SU-DHL-6 (cell line): ENCODE data around the gene SH3GL2.

Experiments
- H2AFZ ChIP-seq: fragments of 200-600 bp; sonication (generic); 2 replicates; pipeline ENCODE4 v1.6.1; 2014; ENCODE audit warnings: low read depth, mild to moderate bottlenecking, moderate library complexity, mixed read lengths, antibody characterized with exemption, low read length; ENCODE audit not compliant: severe bottlenecking
- H3F3A ChIP-seq: fragments of 200-600 bp; shearing (Covaris generic); 2 replicates; pipeline ENCODE4 v1.6.0; 2016; ENCODE audit warnings: antibody characterized with exemption, mild to moderate bottlenecking; ENCODE audit not compliant: insufficient read depth
- H3K27ac ChIP-seq: fragments of 200-600 bp; sonication (generic); 2 replicates; pipeline ENCODE4 v1.5.1; 2016; ENCODE audit warnings: low read depth, mild to moderate bottlenecking, low read length, moderate library complexity, mixed read lengths
- H3K27me3 ChIP-seq: fragments of 200-600 bp; sonication (generic), shearing (Covaris generic); 2 replicates; pipeline ENCODE4 v1.6.0; 2014; ENCODE audit warnings: mild to moderate bottlenecking, low read length
- H3K36me3 ChIP-seq: fragments of 200-600 bp; sonication (generic); 2 replicates; pipeline ENCODE4 v1.6.1; 2014; ENCODE audit warnings: mild to moderate bottlenecking, low read length, mixed read lengths
- H3K4me2 ChIP-seq: fragments of 300-600, 200-600 bp; shearing (Covaris generic), sonication (generic); 2 replicates; pipeline ENCODE4 v1.6.0; 2014; ENCODE audit warnings: low read length, low read depth, mild to moderate bottlenecking; ENCODE audit not compliant: poor library complexity, severe bottlenecking
- H3K4me3 ChIP-seq: fragments of 200-600 bp; sonication (generic); 2 replicates; pipeline ENCODE4 v1.5.1; 2014; ENCODE audit warnings: antibody characterized with exemption, low read length, mild to moderate bottlenecking, mixed read lengths; ENCODE audit not compliant: insufficient read depth, poor library complexity, severe bottlenecking
- H3K79me2 ChIP-seq: fragments of 200-600 bp; sonication (generic); 2 replicates; pipeline ENCODE4 v1.6.1; 2014; ENCODE audit warnings: mild to moderate bottlenecking, low read length, moderate library complexity; ENCODE audit not compliant: insufficient read depth
- H3K9ac ChIP-seq: fragments of 200-600 bp; sonication (generic); 2 replicates; pipeline ENCODE4 v1.7.0; 2014; ENCODE audit warnings: mild to moderate bottlenecking, low read length
- H3K9me2 ChIP-seq: fragments of 200-600 bp; sonication (generic); replicated peaks from 2 replicates; pipeline ENCODE4 v1.6.1; 2014; ENCODE audit warnings: low read length; ENCODE audit not compliant: insufficient read depth
- H3K9me3 ChIP-seq: fragments of 200-600 bp; sonication (generic); 2 replicates; pipeline ENCODE4 v1.6.1; 2014; ENCODE audit warnings: low read length, mixed read lengths; ENCODE audit not compliant: insufficient read depth
- H4K20me1 ChIP-seq: fragments of 200-600 bp; sonication (generic); 2 replicates; pipeline ENCODE4 v1.6.1; 2014; ENCODE audit warnings: low read depth, mild to moderate bottlenecking, antibody characterized with exemption, low read length, moderate library complexity, mixed read lengths
- CTCF ChIP-seq: fragments of 200-600 bp; sonication (generic); IDR thresholded peaks from one replicate; pipeline ENCODE4 v1.5.1; 2017; ENCODE audit warnings: antibody characterized with exemption, mild to moderate bottlenecking, low read length, moderate library complexity; ENCODE audit not compliant: insufficient read depth, poor library complexity, severe bottlenecking
- EZH2phosphoT487 ChIP-seq: fragments of 200-600 bp; sonication (generic), shearing (Covaris generic); conservative IDR thresholded peaks from 2 replicates; pipeline ENCODE4 v1.6.1; 2018; ENCODE audit warnings: mild to moderate bottlenecking, antibody characterized with exemption, low read length, moderate library complexity, mixed read lengths

The SH3GL2 gene

GRCh38 chr9:17632994-17633393 lies 54.1 kb downstream of the SH3GL2 start:
- H3K27me3 ChIP-seq: no peaks in the 10 kb centered on the region
- H3K9me2 ChIP-seq: no peaks in the 10 kb centered on the region
- no peaks in the 10 kb centered on the region for H4K20me1 ChIP-seq
- H3K9me3 ChIP-seq: no peaks in the 10 kb centered on the region
- no peak overlapping the region for H3K4me2 ChIP-seq
- H3K4me3 ChIP-seq: no peak overlapping the region
- H3K79me2 ChIP-seq: no peaks in the 10 kb centered on the region
- H3K36me3 ChIP-seq: no peaks in the 10 kb centered on the region
- H2AFZ ChIP-seq: no peak overlapping the region
- H3F3A ChIP-seq: no peaks in the 10 kb centered on the region
- no peak for TF ChIP-seq EZH2phosphoT487
- no peak for TF ChIP-seq CTCF
- no peak overlapping the region for H3K27ac ChIP-seq
- H3K9ac ChIP-seq: no peak overlapping the region

- Histone ChIP-seq H3K4me2 (no peak overlapping the region), H3K27me3 (no peaks in the 10 kb centered on the region), H3K36me3 (no peaks in the 10 kb centered on the region), H3K79me2 (no peaks in the 10 kb centered on the region), H3K27ac (no peak overlapping the region), H4K20me1 (no peaks in the 10 kb centered on the region), H3K9ac (no peak overlapping the region), H3K4me3 (no peak overlapping the region), H3K9me2 (no peaks in the 10 kb centered on the region), H2AFZ (no peak overlapping the region), H3K9me3 (no peaks in the 10 kb centered on the region), H3F3A (no peaks in the 10 kb centered on the region)
- TF ChIP-seq CTCF: no peak
- no peak for TF ChIP-seq EZH2phosphoT487
Measured at GRCh38 chr9:17635115-17635890, 56.4 kb downstream of the SH3GL2 start.

GRCh38 chr9:17636349-17636748 lies 57.5 kb downstream of the SH3GL2 start:
- TF ChIP-seq EZH2phosphoT487: no peak
- TF ChIP-seq CTCF: no peak
- H3K27me3 ChIP-seq: no peaks in the 10 kb centered on the region
- no peaks in the 10 kb centered on the region for H3K36me3 ChIP-seq
- no peaks in the 10 kb centered on the region for H3F3A ChIP-seq
- H4K20me1 ChIP-seq: no peaks in the 10 kb centered on the region
- H3K27ac ChIP-seq: no peak overlapping the region
- H3K4me2 ChIP-seq: no peak overlapping the region
- H3K4me3 ChIP-seq: no peak overlapping the region
- H3K9me2 ChIP-seq: no peaks in the 10 kb centered on the region
- no peak overlapping the region for H2AFZ ChIP-seq
- no peaks in the 10 kb centered on the region for H3K9me3 ChIP-seq
- no peaks in the 10 kb centered on the region for H3K79me2 ChIP-seq
- H3K9ac ChIP-seq: no peak overlapping the region
